NCI-H524 treated with DMSO at 0.1 percent for 48 hours (cell line): ENCODE data around the gene KDM4C.
A peak's percentile ranks its signal among the peaks of the same experiment; 100 is the strongest.

Experiments used
- DNase-seq: peaks from one replicate; lab custom pipeline; 2025; lab: John Stamatoyannopoulos, UW

Gene KDM4C

GRCh38 chr9:6904371-6904770, 146.6 kb downstream of the KDM4C start:
- peak; percentile 71 for DNase-seq

- DNase-seq: no peak
Observed at GRCh38 chr9:6905850-6906375, 148.1 kb downstream of the KDM4C start.

- DNase-seq: peak; percentile 18
Observed at GRCh38 chr9:6907772-6908381, 150.1 kb downstream of the KDM4C start.

- DNase-seq: no peak
Observed at GRCh38 chr9:6909181-6909580, 151.4 kb downstream of the KDM4C start.

GRCh38 chr9:6910032-6910431, 152.3 kb downstream of the KDM4C start:
- no peak for DNase-seq

- DNase-seq: no peak
Observed at GRCh38 chr9:6910497-6910896, 152.7 kb downstream of the KDM4C start.

- no peak for DNase-seq
Observed at GRCh38 chr9:6911901-6912638, 154.3 kb downstream of the KDM4C start.

GRCh38 chr9:6915635-6916034, 157.9 kb downstream of the KDM4C start:
- peak; percentile 91 for DNase-seq

- DNase-seq: no peak
Observed at GRCh38 chr9:6917162-6917561, 159.4 kb downstream of the KDM4C start.

- no peak for DNase-seq
Observed at GRCh38 chr9:6920041-6920440, 162.3 kb downstream of the KDM4C start.

GRCh38 chr9:6921315-6921714, 163.5 kb downstream of the KDM4C start:
- no peak for DNase-seq

- no peak for DNase-seq
Observed at GRCh38 chr9:6922124-6922676, 164.4 kb downstream of the KDM4C start.

- DNase-seq: no peak
Observed at GRCh38 chr9:6922680-6923079, 164.9 kb downstream of the KDM4C start.

- DNase-seq: no peak
Observed at GRCh38 chr9:6923086-6923485, 165.3 kb downstream of the KDM4C start.

- no peak for DNase-seq
Observed at GRCh38 chr9:6924149-6924548, 166.4 kb downstream of the KDM4C start.

GRCh38 chr9:6924988-6925563, 167.3 kb downstream of the KDM4C start:
- DNase-seq: no peak

- peak; percentile 46 for DNase-seq
Observed at GRCh38 chr9:6925836-6926235, 168.1 kb downstream of the KDM4C start.

- DNase-seq: no peak
Observed at GRCh38 chr9:6926436-6926835, 168.7 kb downstream of the KDM4C start.

GRCh38 chr9:6927838-6928237, 170.1 kb downstream of the KDM4C start:
- no peak for DNase-seq

- DNase-seq: no peak
Observed at GRCh38 chr9:6928863-6929262, 171.1 kb downstream of the KDM4C start.

- DNase-seq: no peak
Observed at GRCh38 chr9:6929441-6930215, 171.9 kb downstream of the KDM4C start.

- no peak for DNase-seq
Observed at GRCh38 chr9:6930827-6931226, 173.1 kb downstream of the KDM4C start.
